Liver (tissue), 9 donors: ENCODE measurements around the gene ZNF346. TPM values are rescaled to one million over a fixed set of nuclear protein-coding genes. Genes with fewer than 3 reads are reported as not detected.

Source experiments
- DNase-seq: peaks from one replicate; pipeline ENCODE4 v3.0.0-alpha.2; 2017; ENCODE audit warnings: low spot score
- H3K27ac ChIP-seq, 2 donors: one replicate each; pipeline ENCODE4 v1.7.0; 2013; ENCODE audit warnings: inconsistent platforms in 2 of 2, low read length in 2 of 2, control low read depth in 1 of 2, low read depth in 1 of 2, mild to moderate bottlenecking in 1 of 2
- H3K27me3 ChIP-seq, 4 donors: one replicate each; pipeline versions ENCODE4 v1.6.1 to v1.7.0; 2013; ENCODE audit warnings: low read length in 3 of 4, inconsistent platforms in 1 of 4, mild to moderate bottlenecking in 1 of 4, moderate library complexity in 1 of 4; ENCODE audit not compliant: control insufficient read depth in 4 of 4, insufficient read depth in 4 of 4
- H3K36me3 ChIP-seq, 4 donors: one replicate each; pipeline versions ENCODE4 v1.6.1 to v1.7.0; 2013; ENCODE audit warnings: low read length in 3 of 4, mild to moderate bottlenecking in 3 of 4, low read depth in 1 of 4, moderate library complexity in 1 of 4; ENCODE audit not compliant: control insufficient read depth in 4 of 4, insufficient read depth in 3 of 4
- H3K4me1 ChIP-seq, 4 donors: one replicate each; pipeline versions ENCODE4 v1.6.1 to v1.7.0; 2013; ENCODE audit warnings: low read length in 3 of 4, mild to moderate bottlenecking in 3 of 4, moderate library complexity in 1 of 4; ENCODE audit not compliant: control insufficient read depth in 4 of 4, insufficient read depth in 4 of 4
- H3K4me3 ChIP-seq, 3 donors: one replicate each; pipeline versions ENCODE4 v1.6.1 to v1.7.0; 2013; ENCODE audit warnings: low read length in 3 of 3, control low read depth in 1 of 3, low read depth in 1 of 3, mild to moderate bottlenecking in 1 of 3
- H3K9ac ChIP-seq, 2 donors: one replicate each; pipeline ENCODE4 v1.7.0; 2013; ENCODE audit warnings: low read length in 2 of 2, mild to moderate bottlenecking in 2 of 2, moderate library complexity in 2 of 2, control low read depth in 1 of 2, low read depth in 1 of 2
- H3K9me3 ChIP-seq, 4 donors: one replicate each; pipeline versions ENCODE4 v1.6.1 to v1.7.0; 2013; ENCODE audit warnings: low read length in 3 of 4; ENCODE audit not compliant: control insufficient read depth in 4 of 4
- EGR1 ChIP-seq, 2 donors: IDR thresholded peaks; 2 replicates each; pipeline ENCODE4 v1.6.1; 2016 to 2018; ENCODE audit warnings: antibody characterized with exemption in 2 of 2, low read depth in 2 of 2
- HNF4A ChIP-seq, 2 donors: conservative IDR thresholded peaks; 2 replicates each; pipeline ENCODE4 v1.6.1; 2016; ENCODE audit warnings: antibody characterized with exemption in 2 of 2, mild to moderate bottlenecking in 2 of 2
- HNF4G ChIP-seq: IDR thresholded peaks from 2 replicates; pipeline ENCODE4 v1.6.1; 2016; ENCODE audit warnings: antibody characterized with exemption
- JUND ChIP-seq, 2 donors: IDR thresholded peaks; 2 replicates each; pipeline ENCODE4 v1.6.1; 2016; ENCODE audit warnings: antibody characterized with exemption in 2 of 2
- NR2F2 ChIP-seq: IDR thresholded peaks from 2 replicates; pipeline ENCODE4 v1.6.1; 2016; ENCODE audit warnings: antibody characterized with exemption
- RAD21 ChIP-seq, 2 donors: IDR thresholded peaks; 2 replicates each; pipeline ENCODE4 v1.6.1; 2016; ENCODE audit warnings: antibody characterized with exemption in 2 of 2, mild to moderate bottlenecking in 2 of 2
- RXRA ChIP-seq, 2 donors: IDR thresholded peaks; 2 replicates each; pipeline ENCODE4 v1.6.1; 2017 to 2018; ENCODE audit warnings: antibody characterized with exemption in 2 of 2, mild to moderate bottlenecking in 1 of 2
- TAF1 ChIP-seq: conservative IDR thresholded peaks from 2 replicates; pipeline ENCODE4 v1.6.1; 2016; ENCODE audit warnings: antibody characterized with exemption, mild to moderate bottlenecking
- YY1 ChIP-seq: IDR thresholded peaks from 2 replicates; pipeline ENCODE4 v1.6.1; 2016; ENCODE audit warnings: antibody characterized with exemption, mild to moderate bottlenecking
- WGBS: extraction: QIAGEN DNeasy Blood & Tissue Kit; methylation state at CpG from one replicate; pipeline ENCODE4 v1.1.7; 2013; 5-methylcytosine and 5-hydroxymethylcytosine counted together
- polyA plus RNA-seq, 2 donors: library from polyadenylated mRNA; stranded (reverse) in 1 of 2; unstranded in 1 of 2; fragments of 200-250 nt in 1 of 2; fragments of >200 nt in 1 of 2; fragmentation: Nextera tagmentation in 1 of 2; extraction: Ambion mirVana in 1 of 2; gene quantifications; one replicate each; pipeline versions ENCODE4 v1.2.1 to v1.2.3, GENCODE V29; 2013 to 2015
- total RNA-seq, 2 donors: library from RNA; depleted of rRNA; stranded (reverse); fragments of >200 nt; gene quantifications; one replicate each; pipeline ENCODE4 v1.2.3, GENCODE V29; 2014
- TF ChIP-seq, protein P1 (sequence below): IDR thresholded peaks from 2 replicates; pipeline ENCODE4 v1.6.1; 2016; ENCODE audit warnings: antibody characterized with exemption
- TF ChIP-seq, protein P2 (sequence below): IDR thresholded peaks from 2 replicates; pipeline ENCODE4 v1.6.1; 2016; ENCODE audit warnings: antibody characterized with exemption, mild to moderate bottlenecking
- TF ChIP-seq, protein P3 (sequence below): fragments of 150-350 bp; IDR thresholded peaks from 2 replicates; pipeline ENCODE4 v1.5.1; 2017; ENCODE audit warnings: improper control_type of control experiment, low read depth, low read length; ENCODE audit not compliant: missing input control
- donor health status: healthy.
- donor health status: healthy.
- donor health status: healthy.
- donor health status: healthy.
- donor health status: healthy.

ZNF346 gene, protein sequence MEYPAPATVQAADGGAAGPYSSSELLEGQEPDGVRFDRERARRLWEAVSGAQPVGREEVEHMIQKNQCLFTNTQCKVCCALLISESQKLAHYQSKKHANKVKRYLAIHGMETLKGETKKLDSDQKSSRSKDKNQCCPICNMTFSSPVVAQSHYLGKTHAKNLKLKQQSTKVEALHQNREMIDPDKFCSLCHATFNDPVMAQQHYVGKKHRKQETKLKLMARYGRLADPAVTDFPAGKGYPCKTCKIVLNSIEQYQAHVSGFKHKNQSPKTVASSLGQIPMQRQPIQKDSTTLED
- 10 to 100 TPM in 1 of 2 donors, 1 to 10 TPM in 1; 8.8 to 11.0 TPM for total RNA-seq
- 1 to 10 TPM; 3.7 to 3.9 TPM for polyA plus RNA-seq

DNA sequence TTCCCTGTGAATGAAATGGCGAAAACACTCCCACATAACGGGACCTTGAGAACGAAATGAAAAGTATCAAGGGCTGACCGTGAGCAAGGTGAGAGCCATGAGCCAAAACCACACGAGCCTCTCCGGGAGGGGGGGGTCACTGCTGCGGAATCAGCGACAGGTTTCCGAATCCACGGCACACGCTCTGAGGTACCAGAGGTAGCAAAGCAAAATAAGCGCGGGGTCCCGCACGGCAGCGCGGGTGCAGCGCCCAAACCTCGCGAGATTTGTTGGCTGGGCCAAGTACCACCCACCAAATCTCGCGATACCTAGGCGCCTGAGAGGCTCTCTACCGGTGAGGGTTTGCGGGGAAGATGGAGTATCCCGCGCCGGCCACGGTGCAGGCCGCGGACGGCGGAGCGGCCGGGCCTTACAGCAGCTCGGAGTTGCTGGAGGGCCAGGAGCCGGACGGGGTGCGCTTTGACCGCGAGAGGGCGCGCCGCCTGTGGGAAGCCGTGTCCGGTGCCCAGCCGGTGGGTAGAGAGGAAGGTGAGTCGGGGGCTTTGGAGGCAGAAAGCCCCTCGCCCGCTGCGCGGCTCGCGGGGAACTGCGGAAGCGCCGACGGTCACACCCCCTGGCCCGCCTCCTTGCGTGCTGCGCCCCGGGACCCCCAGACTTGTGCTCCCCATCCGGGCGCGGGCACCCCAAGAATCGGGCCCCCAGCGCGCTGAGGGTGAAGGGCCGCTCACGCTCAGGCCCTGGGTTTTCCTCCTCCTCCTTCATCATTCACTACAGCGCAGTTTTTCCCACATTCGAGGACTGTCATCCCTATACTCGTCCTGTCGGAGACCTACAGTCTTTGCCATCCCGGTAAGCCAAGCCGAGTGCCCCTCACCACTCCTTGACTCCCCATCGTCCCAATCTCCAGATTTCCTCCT is at the start of gene ZNF346:
Gene ZNF346 (plus strand): TSS at position 311 of the 917 bp plus-strand sequence. CDS start 43 bp downstream, at position 354.
- H3K4me3 ChIP-seq = peak within 1 kb of the TSS; percentile 85 to 96 (median 87)
- under 1% methylated on average over 77 of the region's 77 CpGs for WGBS
- H3K9me3 ChIP-seq = no peaks in the 10 kb centered on the region
- peak; percentile 89 for DNase-seq
- H3K36me3 ChIP-seq = peaks cover 0 to 1% (median 0%) of the 10 kb centered on the region in 4 donors
- peaks cover 2 to 16% (median 10%) of the 10 kb centered on the region in 4 donors for H3K4me1 ChIP-seq
- H3K9ac ChIP-seq = peak within 1 kb of the TSS; percentile 34 to 61
- H3K27ac ChIP-seq = peak within 1 kb of the TSS; percentile 50 to 63
- H3K27me3 ChIP-seq = no peaks in the 10 kb centered on the region
- TF ChIP-seq RAD21 (IDR thresholded peaks at IDR 0.05) (peak; percentile 25 to 34), YY1 (peak; percentile 85), TAF1 (no peak), HNF4G (no peak), NR2F2 (no peak), RXRA (IDR thresholded peaks at IDR 0.05) (no peak)
- TF ChIP-seq, protein P1, sequence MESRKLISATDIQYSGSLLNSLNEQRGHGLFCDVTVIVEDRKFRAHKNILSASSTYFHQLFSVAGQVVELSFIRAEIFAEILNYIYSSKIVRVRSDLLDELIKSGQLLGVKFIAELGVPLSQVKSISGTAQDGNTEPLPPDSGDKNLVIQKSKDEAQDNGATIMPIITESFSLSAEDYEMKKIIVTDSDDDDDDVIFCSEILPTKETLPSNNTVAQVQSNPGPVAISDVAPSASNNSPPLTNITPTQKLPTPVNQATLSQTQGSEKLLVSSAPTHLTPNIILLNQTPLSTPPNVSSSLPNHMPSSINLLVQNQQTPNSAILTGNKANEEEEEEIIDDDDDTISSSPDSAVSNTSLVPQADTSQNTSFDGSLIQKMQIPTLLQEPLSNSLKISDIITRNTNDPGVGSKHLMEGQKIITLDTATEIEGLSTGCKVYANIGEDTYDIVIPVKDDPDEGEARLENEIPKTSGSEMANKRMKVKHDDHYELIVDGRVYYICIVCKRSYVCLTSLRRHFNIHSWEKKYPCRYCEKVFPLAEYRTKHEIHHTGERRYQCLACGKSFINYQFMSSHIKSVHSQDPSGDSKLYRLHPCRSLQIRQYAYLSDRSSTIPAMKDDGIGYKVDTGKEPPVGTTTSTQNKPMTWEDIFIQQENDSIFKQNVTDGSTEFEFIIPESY = peak; percentile 99
- TF ChIP-seq, protein P2, sequence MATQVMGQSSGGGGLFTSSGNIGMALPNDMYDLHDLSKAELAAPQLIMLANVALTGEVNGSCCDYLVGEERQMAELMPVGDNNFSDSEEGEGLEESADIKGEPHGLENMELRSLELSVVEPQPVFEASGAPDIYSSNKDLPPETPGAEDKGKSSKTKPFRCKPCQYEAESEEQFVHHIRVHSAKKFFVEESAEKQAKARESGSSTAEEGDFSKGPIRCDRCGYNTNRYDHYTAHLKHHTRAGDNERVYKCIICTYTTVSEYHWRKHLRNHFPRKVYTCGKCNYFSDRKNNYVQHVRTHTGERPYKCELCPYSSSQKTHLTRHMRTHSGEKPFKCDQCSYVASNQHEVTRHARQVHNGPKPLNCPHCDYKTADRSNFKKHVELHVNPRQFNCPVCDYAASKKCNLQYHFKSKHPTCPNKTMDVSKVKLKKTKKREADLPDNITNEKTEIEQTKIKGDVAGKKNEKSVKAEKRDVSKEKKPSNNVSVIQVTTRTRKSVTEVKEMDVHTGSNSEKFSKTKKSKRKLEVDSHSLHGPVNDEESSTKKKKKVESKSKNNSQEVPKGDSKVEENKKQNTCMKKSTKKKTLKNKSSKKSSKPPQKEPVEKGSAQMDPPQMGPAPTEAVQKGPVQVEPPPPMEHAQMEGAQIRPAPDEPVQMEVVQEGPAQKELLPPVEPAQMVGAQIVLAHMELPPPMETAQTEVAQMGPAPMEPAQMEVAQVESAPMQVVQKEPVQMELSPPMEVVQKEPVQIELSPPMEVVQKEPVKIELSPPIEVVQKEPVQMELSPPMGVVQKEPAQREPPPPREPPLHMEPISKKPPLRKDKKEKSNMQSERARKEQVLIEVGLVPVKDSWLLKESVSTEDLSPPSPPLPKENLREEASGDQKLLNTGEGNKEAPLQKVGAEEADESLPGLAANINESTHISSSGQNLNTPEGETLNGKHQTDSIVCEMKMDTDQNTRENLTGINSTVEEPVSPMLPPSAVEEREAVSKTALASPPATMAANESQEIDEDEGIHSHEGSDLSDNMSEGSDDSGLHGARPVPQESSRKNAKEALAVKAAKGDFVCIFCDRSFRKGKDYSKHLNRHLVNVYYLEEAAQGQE = peak; percentile 11
- TF ChIP-seq, protein P3, sequence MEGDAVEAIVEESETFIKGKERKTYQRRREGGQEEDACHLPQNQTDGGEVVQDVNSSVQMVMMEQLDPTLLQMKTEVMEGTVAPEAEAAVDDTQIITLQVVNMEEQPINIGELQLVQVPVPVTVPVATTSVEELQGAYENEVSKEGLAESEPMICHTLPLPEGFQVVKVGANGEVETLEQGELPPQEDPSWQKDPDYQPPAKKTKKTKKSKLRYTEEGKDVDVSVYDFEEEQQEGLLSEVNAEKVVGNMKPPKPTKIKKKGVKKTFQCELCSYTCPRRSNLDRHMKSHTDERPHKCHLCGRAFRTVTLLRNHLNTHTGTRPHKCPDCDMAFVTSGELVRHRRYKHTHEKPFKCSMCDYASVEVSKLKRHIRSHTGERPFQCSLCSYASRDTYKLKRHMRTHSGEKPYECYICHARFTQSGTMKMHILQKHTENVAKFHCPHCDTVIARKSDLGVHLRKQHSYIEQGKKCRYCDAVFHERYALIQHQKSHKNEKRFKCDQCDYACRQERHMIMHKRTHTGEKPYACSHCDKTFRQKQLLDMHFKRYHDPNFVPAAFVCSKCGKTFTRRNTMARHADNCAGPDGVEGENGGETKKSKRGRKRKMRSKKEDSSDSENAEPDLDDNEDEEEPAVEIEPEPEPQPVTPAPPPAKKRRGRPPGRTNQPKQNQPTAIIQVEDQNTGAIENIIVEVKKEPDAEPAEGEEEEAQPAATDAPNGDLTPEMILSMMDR = peak; percentile 22

DNA sequence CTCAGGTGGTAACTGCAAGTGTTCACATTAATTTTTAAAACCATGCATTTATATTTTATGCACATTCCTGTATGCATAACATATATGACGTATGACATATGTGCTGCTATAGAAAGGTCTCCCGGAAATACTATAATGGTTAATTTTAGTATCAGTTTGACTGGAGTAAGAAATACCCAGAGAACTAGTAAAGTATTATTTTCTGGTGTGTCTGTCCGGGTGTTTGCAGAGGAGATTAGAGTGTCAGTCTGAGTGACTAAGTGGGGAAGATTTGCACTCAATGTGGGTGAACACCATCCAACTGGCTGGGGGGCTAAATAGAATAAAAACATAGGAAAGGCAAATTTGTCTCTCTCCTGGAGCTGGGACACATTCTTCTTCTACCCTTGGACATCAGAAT is 42.8 kb upstream of the ZNF346 start:
- Histone ChIP-seq H3K36me3 (peaks cover 9 to 26% (median 21%) of the 10 kb centered on the region in 4 donors), H3K4me1 (no peaks in the 10 kb centered on the region), H3K9me3 (no peaks in the 10 kb centered on the region), H3K27me3 (no peaks in the 10 kb centered on the region), H3K27ac (no peak overlapping the region), H3K4me3 (no peak overlapping the region), H3K9ac (no peak overlapping the region)
- TF ChIP-seq NR2F2 (no peak), JUND (IDR thresholded peaks at IDR 0.05) (no peak), HNF4A (conservative IDR thresholded peaks at IDR 0.05) (no peak), EGR1 (IDR thresholded peaks at IDR 0.05; ENCODE audit: low read depth in 2 of 2) (no peak)
- TF ChIP-seq, protein P2 = no peak
- WGBS = 94% methylated on average over 3 of the region's 3 CpGs
- DNase-seq = no peak
